HG03520 (cell line): ENCODE measurements around the gene IKZF4.
"Not testable (repeated sequence)": the region's sequence is repeated elsewhere in the genome, so short reads cannot be mapped to it uniquely, and the experiment has no call there.

Source experiments
- ATAC-seq: cut with Tn5 transposase; IDR thresholded peaks from one replicate; pipeline ENCODE4 v1.9.1; 2021; ENCODE audit warnings: mild to moderate bottlenecking, moderate library complexity; ENCODE audit not compliant: unreplicated experiment

IKZF4 gene

GRCh38 chr12:56020423-56021184, at the start of gene IKZF4:
IKZF4 (plus strand) TSS chr12:56021043; CDS start chr12:56021494, 451 bp downstream.
- ATAC-seq, result no peak

DNA sequence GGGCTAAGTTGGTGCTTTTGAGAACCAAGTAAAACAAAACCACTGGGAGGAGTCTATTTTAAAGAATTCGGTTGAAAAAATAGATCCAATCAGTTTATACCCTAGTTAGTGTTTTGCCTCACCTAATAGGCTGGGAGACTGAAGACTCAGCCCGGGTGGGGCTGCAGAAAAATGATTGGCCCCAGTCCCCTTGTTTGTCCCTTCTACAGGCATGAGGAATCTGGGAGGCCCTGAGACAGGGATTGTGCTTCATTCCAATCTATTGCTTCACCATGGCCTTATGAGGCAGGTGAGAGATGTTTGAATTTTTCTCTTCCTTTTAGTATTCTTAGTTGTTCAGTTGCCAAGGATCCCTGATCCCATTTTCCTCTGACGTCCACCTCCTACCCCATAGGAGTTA, 48.8 kb upstream of the IKZF4 start:
- no peak for ATAC-seq

GRCh38 chr12:55972456-55972855, 48.4 kb upstream of the IKZF4 start:
- ATAC-seq, result no peak

GRCh38 chr12:55972911-55973598, 47.8 kb upstream of the IKZF4 start:
- ATAC-seq, result no peak

DNA sequence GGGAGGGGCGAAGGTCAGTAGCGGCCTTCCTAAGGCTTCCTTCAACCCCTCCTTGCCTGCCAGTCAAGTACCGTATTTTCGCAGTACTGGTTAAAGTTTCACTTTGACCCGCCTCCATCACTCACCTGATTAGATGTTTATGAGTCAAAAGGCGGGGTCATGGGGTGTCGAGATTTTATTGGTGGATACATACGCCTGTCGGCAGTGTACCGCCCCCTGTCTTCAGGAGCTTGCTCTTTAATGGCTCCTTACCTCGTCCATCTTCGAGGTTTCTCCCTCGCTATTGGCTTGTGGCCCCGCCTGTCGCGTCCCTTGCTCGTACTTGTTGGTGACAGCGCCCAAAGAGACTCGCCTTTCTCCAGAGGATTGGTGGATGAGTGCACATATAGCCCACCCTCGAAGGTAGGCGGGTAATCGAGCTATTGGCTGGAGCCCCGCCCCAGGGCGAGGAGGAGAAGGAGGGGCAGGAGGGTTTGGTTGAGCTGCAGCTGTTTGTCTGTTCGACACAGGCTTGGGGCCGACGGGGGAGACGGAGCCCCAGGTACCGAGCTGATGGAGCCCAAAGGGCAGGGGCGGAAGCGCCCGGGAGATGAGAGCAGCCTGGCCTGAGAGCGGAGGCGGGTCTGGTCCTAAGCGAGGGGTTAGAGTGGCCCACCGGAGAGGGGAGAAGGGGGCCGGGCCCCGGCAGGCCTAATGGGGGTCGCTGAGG, 47.1 kb upstream of the IKZF4 start, which contains the start of gene RAB5B:
TSS of gene RAB5B (plus strand) at position 480 of the 709 bp plus-strand sequence. CDS start 12,883 bp downstream, outside the sequence.
- peak; percentile 90 for ATAC-seq

GRCh38 chr12:55974308-55974730, 46.5 kb upstream of the IKZF4 start:
- peak; percentile 4 for ATAC-seq

DNA sequence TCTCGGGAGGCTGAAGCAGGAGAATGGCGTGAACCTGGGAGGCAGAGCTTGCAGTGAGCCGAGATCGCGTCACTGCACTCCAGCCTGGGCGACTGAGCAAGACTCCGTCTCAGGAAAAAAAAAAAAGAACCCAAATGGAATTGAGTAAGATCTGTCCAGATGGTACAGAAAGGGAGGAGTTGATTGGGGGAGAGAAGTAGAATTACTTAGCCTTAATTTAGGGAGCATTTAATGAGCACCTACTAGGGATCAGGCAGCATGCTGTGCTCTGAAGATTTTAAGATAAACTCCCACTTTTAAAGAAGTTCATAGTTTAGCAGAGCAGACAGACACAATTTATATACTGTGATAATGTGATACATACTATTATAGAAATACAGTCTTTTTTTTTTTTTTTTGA, 42.5 kb upstream of the IKZF4 start:
- no peak for ATAC-seq

- ATAC-seq, result no peak
These were observed 41.8 kb upstream of the IKZF4 start for GRCh38 chr12:55979069-55979468.

DNA sequence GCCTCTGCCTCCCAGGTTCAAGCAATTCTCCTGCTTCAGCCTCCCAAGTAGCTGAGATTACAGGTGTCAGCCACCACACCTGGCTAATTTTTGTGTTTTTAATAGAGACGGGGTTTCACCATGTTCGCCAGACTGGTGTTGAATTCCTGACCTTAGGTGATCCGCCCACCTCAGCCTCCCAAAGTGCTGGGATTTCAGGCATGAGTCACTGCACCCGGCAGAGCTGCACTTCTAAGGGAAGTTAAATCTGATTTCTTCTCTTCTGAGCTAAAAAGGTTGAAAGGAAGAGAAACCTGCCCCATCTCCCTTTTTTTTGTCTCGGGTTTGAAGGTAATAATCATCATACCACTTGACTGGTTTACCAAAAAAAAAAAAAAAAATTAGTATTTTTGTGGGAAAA, 39.0 kb upstream of the IKZF4 start:
- not testable (repeated sequence) for ATAC-seq

DNA sequence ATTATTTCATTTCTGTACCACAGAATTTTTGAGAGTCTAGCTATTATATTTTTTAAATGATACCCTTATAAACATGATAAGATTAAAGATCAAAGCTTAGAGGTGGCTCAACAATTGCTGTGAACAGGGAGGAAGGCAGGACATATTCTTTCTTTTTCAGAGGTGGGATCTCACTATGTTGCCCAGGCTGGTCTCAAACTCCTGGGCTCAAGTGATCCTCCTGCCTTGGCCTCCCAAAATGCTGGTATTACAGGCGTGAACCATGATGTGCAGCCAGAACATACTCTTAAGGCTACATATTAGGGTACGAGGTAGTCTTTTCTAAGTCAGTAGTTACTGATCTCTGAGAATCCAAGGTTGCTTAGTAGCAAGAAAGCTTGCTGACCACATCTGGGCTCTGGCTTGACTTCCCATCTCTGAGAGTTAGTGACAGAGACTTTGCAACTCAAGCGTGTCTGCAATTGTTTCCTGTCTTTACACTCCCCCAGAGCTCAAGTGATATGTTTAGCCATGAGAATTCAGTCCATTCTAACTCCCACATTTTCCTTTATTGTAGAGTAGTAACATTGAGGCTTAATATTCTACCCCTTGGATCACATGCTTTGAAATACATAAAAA, 38.4 kb upstream of the IKZF4 start:
- ATAC-seq, result peak; percentile 69

DNA sequence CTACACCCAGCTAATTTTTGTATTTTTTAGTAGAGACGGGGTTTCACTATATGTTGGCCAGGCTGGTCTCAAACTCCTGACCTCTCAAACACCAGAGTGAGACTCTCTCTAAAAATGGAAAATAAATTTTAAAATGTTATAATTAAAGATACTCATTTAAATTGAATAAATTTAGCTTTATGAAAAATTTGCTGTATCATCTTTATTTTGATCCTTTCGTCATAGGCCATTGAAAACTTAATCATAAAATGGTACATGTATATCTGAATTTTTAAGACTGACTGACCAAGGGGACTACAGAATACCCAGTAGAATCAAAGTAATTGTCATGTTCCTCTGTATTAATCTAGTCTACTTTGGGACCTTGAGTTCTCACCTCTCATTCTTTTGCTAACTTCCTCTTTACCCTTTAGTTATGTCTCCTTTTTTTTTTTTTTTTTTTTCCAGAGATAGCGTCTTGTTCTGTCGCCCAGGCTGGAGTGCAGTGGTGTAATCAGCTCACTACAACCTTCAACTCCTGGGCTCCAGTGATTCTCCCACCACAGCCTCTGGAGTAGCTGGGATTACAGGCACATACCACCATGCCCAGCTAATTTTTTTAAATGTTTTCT, 37.5 kb upstream of the IKZF4 start:
- ATAC-seq, result no peak

- ATAC-seq, result no peak
These were observed 36.0 kb upstream of the IKZF4 start for GRCh38 chr12:55984861-55985260.

- ATAC-seq, result no peak
These were observed 35.5 kb upstream of the IKZF4 start for GRCh38 chr12:55985341-55985740.

DNA sequence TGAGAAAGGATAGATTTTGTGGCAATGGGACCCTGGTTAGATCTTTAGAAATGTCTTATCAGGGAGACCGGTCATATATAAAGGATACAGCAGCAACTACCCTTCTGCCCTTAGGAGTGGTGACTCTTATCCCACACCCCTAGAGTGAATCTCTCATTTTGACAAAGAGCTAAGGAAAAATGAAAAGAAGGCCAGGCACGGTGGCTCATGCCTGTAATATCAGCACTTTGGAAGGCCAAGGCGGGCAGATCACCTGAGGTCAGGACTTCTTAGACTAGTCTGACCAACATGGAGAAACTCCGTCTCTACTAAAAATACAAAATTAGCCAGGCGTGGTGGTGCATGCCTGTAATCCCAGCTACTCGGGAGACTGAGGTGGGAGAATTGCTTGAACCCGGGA, 34.9 kb upstream of the IKZF4 start:
- ATAC-seq, result not testable (repeated sequence)

- ATAC-seq, result no peak
These were observed 29.7 kb upstream of the IKZF4 start for GRCh38 chr12:55991110-55991509.

- ATAC-seq, result no peak
These were observed 27.5 kb upstream of the IKZF4 start for GRCh38 chr12:55993230-55993853.

DNA sequence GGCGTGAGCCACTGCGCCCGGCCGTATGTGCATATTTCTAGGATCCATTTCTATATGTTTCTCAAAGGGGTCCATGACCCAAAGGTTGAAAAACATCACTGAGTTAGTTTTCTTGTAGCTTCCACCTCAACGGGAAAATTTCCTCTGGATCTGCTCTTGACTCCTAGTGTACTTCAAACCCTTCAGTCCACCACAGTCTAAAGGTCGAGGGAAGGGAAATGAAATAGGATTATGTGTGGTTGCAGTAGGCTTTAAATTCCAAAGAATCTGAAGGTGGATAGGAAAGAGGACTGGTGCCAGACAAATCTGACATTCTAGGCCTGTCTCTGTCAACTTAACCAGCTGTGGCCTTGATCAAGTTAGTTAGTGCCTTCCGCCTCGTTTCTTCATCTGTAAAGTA, 25.5 kb upstream of the IKZF4 start:
- no peak for ATAC-seq

GRCh38 chr12:55996201-55996714, 24.6 kb upstream of the IKZF4 start:
- no peak for ATAC-seq

GRCh38 chr12:55996715-55997534, 23.9 kb upstream of the IKZF4 start, which contains the start of gene SUOX:
SUOX (plus strand) TSS chr12:55997276; CDS start chr12:56002222, 4,946 bp downstream.
- peak; percentile 99 for ATAC-seq
